ENCODE data around the gene POLR2L.

GRCh38 chr11:875203-875602, 32.9 kb upstream of the POLR2L start:
- TF ChIP-seq, protein P1, sequence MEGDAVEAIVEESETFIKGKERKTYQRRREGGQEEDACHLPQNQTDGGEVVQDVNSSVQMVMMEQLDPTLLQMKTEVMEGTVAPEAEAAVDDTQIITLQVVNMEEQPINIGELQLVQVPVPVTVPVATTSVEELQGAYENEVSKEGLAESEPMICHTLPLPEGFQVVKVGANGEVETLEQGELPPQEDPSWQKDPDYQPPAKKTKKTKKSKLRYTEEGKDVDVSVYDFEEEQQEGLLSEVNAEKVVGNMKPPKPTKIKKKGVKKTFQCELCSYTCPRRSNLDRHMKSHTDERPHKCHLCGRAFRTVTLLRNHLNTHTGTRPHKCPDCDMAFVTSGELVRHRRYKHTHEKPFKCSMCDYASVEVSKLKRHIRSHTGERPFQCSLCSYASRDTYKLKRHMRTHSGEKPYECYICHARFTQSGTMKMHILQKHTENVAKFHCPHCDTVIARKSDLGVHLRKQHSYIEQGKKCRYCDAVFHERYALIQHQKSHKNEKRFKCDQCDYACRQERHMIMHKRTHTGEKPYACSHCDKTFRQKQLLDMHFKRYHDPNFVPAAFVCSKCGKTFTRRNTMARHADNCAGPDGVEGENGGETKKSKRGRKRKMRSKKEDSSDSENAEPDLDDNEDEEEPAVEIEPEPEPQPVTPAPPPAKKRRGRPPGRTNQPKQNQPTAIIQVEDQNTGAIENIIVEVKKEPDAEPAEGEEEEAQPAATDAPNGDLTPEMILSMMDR (IDR thresholded peaks at IDR 0.05; ENCODE audit: insufficient read depth, low read length, poor library complexity, severe bottlenecking), result no peak
- no peak for TF ChIP-seq EZH2phosphoT487 (conservative IDR thresholded peaks at IDR 0.05; ENCODE audit: low read length)
